HEK293T (cell line): ENCODE data around the gene C5orf15.

Source experiments
- ARNT ChIP-seq: fragments of 450-650 bp; IDR thresholded peaks from 2 replicates; pipeline ENCODE4 v1.6.1; 2017; ENCODE audit warnings: mild to moderate bottlenecking
- ELF4 ChIP-seq: fragments of 450-650 bp; IDR thresholded peaks from 2 replicates; pipeline ENCODE4 v1.6.1; 2017; ENCODE audit warnings: antibody characterized with exemption
- FOXM1 ChIP-seq: fragments of 450-650 bp; IDR thresholded peaks from 2 replicates; pipeline ENCODE4 v1.6.1; 2017; ENCODE audit warnings: mild to moderate bottlenecking, borderline replicate concordance
- LEF1 ChIP-seq: fragments of 450-650 bp; IDR thresholded peaks from 2 replicates; pipeline ENCODE4 v1.6.1; 2017; ENCODE audit warnings: mild to moderate bottlenecking, borderline replicate concordance
- SP1 ChIP-seq: fragments of 450-650 bp; IDR thresholded peaks from 2 replicates; pipeline ENCODE4 v1.6.1; 2017
- SUZ12 ChIP-seq: fragments of 450-650 bp; IDR thresholded peaks from 2 replicates; pipeline ENCODE4 v1.6.1; 2016; ENCODE audit warnings: mild to moderate bottlenecking
- TARDBP ChIP-seq: fragments of 450-650 bp; IDR thresholded peaks from 2 replicates; pipeline ENCODE4 v1.6.1; 2016

DNA sequence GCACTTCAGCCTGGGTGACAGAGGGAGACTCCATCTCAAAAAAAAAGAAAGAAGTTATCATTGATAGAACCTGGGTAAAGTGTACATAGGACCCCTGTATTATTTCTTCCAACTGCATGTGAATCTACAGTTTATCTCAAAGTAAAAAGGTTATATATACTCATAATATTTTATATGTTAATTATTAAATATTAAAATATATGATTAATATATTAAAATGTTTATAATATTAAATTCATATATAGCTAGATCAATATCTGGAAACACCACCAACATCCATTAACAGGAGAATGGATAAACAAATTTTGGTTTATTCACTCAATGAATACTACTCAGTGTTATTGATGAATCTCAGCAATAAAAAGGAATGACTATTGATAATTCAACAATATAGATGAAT is 19.7 kb downstream of the C5orf15 start:
- TF ChIP-seq FOXM1 (no peak), ELF4 (no peak), ARNT (no peak), TARDBP (no peak), LEF1 (no peak), SUZ12 (no peak), SP1 (no peak)
